Karpas-422 (cell line): ENCODE results near the gene PFN2. TPM values are rescaled to one million over a fixed set of nuclear protein-coding genes. Genes with fewer than 3 reads are reported as not detected.

ENCODE experiments used
- DNase-seq: peaks from one replicate; pipeline ENCODE4 v3.0.0-alpha.2; 2015
- H2AFZ ChIP-seq: fragments of 200-600 bp; sonication (generic); 2 replicates; pipeline ENCODE4 v1.6.1; 2014; ENCODE audit warnings: antibody characterized with exemption, low read length, mixed read lengths
- H3K27ac ChIP-seq: fragments of 200-600 bp; sonication (generic); 2 replicates; pipeline ENCODE4 v1.5.1; 2014; ENCODE audit warnings: mild to moderate bottlenecking, low read length, moderate library complexity
- H3K27me3 ChIP-seq: fragments of 200-600 bp; sonication (generic); 2 replicates; pipeline ENCODE4 v1.6.1; 2014; ENCODE audit warnings: low read length, mixed read lengths
- H3K36me3 ChIP-seq: fragments of 200-600 bp; sonication (generic); 2 replicates; pipeline ENCODE4 v1.6.1; 2014; ENCODE audit warnings: low read length, mixed read lengths; ENCODE audit not compliant: insufficient read depth
- H3K4me1 ChIP-seq: fragments of 200-600 bp; sonication (generic); 2 replicates; pipeline ENCODE4 v1.6.1; 2014; ENCODE audit warnings: mild to moderate bottlenecking, low read length, mixed read lengths
- H3K4me2 ChIP-seq: fragments of 200-600 bp; sonication (generic); 2 replicates; pipeline ENCODE4 v1.6.1; 2014; ENCODE audit warnings: low read length, low read depth, mild to moderate bottlenecking; ENCODE audit not compliant: poor library complexity, severe bottlenecking
- H3K4me3 ChIP-seq: fragments of 200-600 bp; sonication (generic); 2 replicates; pipeline ENCODE4 v1.5.1; 2014; ENCODE audit warnings: mild to moderate bottlenecking, antibody characterized with exemption, low read length, mixed read lengths
- H3K79me2 ChIP-seq: fragments of 200-600 bp; sonication (generic); 2 replicates; pipeline ENCODE4 v1.6.1; 2014; ENCODE audit warnings: mild to moderate bottlenecking, low read length, mixed read lengths
- H3K9ac ChIP-seq: fragments of 200-600 bp; sonication (generic); 2 replicates; pipeline ENCODE4 v1.6.0; 2014; ENCODE audit warnings: low read length
- H3K9me2 ChIP-seq: fragments of 200-600 bp; sonication (generic), shearing (Covaris generic); replicated peaks from 2 replicates; pipeline ENCODE4 v1.6.0; 2014; ENCODE audit warnings: mild to moderate bottlenecking, low read length, moderate library complexity; ENCODE audit not compliant: insufficient read depth
- H3K9me3 ChIP-seq: fragments of 300-700, 200-600 bp; sonication (generic); 2 replicates; pipeline ENCODE4 v1.6.1; 2014; ENCODE audit warnings: low read length, mixed read lengths
- H4K20me1 ChIP-seq: fragments of 200-600 bp; sonication (generic); 2 replicates; pipeline ENCODE4 v1.6.1; 2014; ENCODE audit warnings: mild to moderate bottlenecking, antibody characterized with exemption, low read length, low read depth; ENCODE audit not compliant: insufficient read depth
- total RNA-seq: library from RNA; depleted of rRNA; stranded (reverse); fragments of >200 nt; shearing (Covaris generic); gene quantifications from 2 replicates; pipeline ENCODE4 v1.2.3, GENCODE V29; 2014; ENCODE audit warnings: low replicate concordance; rRNA removed

Gene PFN2
- total RNA-seq, result 90.2 and 137 TPM in 2 replicates

GRCh38 chr3:149970716-149971402 is at the start of gene PFN2:
Gene PFN2 (minus strand): TSS chr3:149970895. CDS start chr3:149970856, 39 bp downstream.
- Histone ChIP-seq H3K4me3 (peak within 1 kb of the TSS; percentile 71), H3K4me1 (peaks cover 48% of the 10 kb centered on the region), H3K27ac (peak within 1 kb of the TSS; percentile 58), H3K27me3 (no peaks in the 10 kb centered on the region), H4K20me1 (peaks cover 8% of the 10 kb centered on the region; the same call in 1 of the 2 replicates), H3K79me2 (peaks cover 42% of the 10 kb centered on the region), H3K4me2 (peak within 1 kb of the TSS; percentile 69), H2AFZ (no peak within 1 kb of the TSS), H3K9me3 (no peaks in the 10 kb centered on the region), H3K9ac (peak within 1 kb of the TSS; percentile 83), H3K9me2 (no peaks in the 10 kb centered on the region), H3K36me3 (peaks cover 7% of the 10 kb centered on the region; the same call in 1 of the 2 replicates)
- peak; percentile 75 for DNase-seq

- H3K27ac ChIP-seq, result no peak overlapping the region
- no peaks in the 10 kb centered on the region for H3K9me2 ChIP-seq
- H4K20me1 ChIP-seq, result no peaks in the 10 kb centered on the region
- H3K4me1 ChIP-seq, result peaks cover 13% of the 10 kb centered on the region
- no peaks in the 10 kb centered on the region for H3K9me3 ChIP-seq
- H3K36me3 ChIP-seq, result no peaks in the 10 kb centered on the region
- no peak overlapping the region for H2AFZ ChIP-seq
- H3K27me3 ChIP-seq, result no peaks in the 10 kb centered on the region
- H3K9ac ChIP-seq, result no peak overlapping the region
- no peak overlapping the region for H3K4me2 ChIP-seq
- no peak overlapping the region for H3K4me3 ChIP-seq
- no peak for DNase-seq
- no peaks in the 10 kb centered on the region for H3K79me2 ChIP-seq
These were observed 45.2 kb upstream of the PFN2 start for GRCh38 chr3:150015901-150016300.

- no peak for DNase-seq
- Histone ChIP-seq H4K20me1 (no peaks in the 10 kb centered on the region), H3K9ac (no peak overlapping the region)
These were observed 44.1 kb upstream of the PFN2 start for GRCh38 chr3:150014782-150015181.

GRCh38 chr3:150013801-150014200 is 43.1 kb upstream of the PFN2 start:
- no peaks in the 10 kb centered on the region for H3K36me3 ChIP-seq

More at GRCh38 chr3:150014782-150015181, 44.1 kb upstream of the PFN2 start:
- peaks cover 13% of the 10 kb centered on the region for H3K4me1 ChIP-seq
- H3K9me3 ChIP-seq, result no peaks in the 10 kb centered on the region
- no peaks in the 10 kb centered on the region for H3K9me2 ChIP-seq
- no peaks in the 10 kb centered on the region for H3K36me3 ChIP-seq
- H3K4me3 ChIP-seq, result no peak overlapping the region
- no peaks in the 10 kb centered on the region for H3K79me2 ChIP-seq
- no peak overlapping the region for H3K27ac ChIP-seq
- H2AFZ ChIP-seq, result no peak overlapping the region
- H3K4me2 ChIP-seq, result no peak overlapping the region
- H3K27me3 ChIP-seq, result no peaks in the 10 kb centered on the region

GRCh38 chr3:150006794-150007193 is 36.1 kb upstream of the PFN2 start:
- Histone ChIP-seq H3K27ac (no peak overlapping the region), H3K4me2 (no peak overlapping the region), H4K20me1 (no peaks in the 10 kb centered on the region), H3K9me2 (no peaks in the 10 kb centered on the region), H3K9ac (no peak overlapping the region), H3K79me2 (no peaks in the 10 kb centered on the region), H3K9me3 (no peaks in the 10 kb centered on the region), H3K4me1 (no peaks in the 10 kb centered on the region), H3K27me3 (no peaks in the 10 kb centered on the region), H3K4me3 (no peak overlapping the region), H2AFZ (no peak overlapping the region), H3K36me3 (no peaks in the 10 kb centered on the region)
- no peak for DNase-seq

More at GRCh38 chr3:150013801-150014200, 43.1 kb upstream of the PFN2 start:
- Histone ChIP-seq H3K27ac (no peak overlapping the region), H3K9me2 (no peaks in the 10 kb centered on the region), H4K20me1 (no peaks in the 10 kb centered on the region), H3K9ac (no peak overlapping the region), H3K4me2 (no peak overlapping the region), H3K27me3 (no peaks in the 10 kb centered on the region), H3K4me3 (no peak overlapping the region), H3K9me3 (no peaks in the 10 kb centered on the region), H2AFZ (no peak overlapping the region), H3K79me2 (no peaks in the 10 kb centered on the region), H3K4me1 (peaks cover 10% of the 10 kb centered on the region)
- DNase-seq, result no peak

- H3K9me3 ChIP-seq, result no peaks in the 10 kb centered on the region
- no peaks in the 10 kb centered on the region for H3K36me3 ChIP-seq
- no peak for DNase-seq
- H3K4me1 ChIP-seq, result no peaks in the 10 kb centered on the region
- H3K9ac ChIP-seq, result no peak overlapping the region
- no peak overlapping the region for H3K4me2 ChIP-seq
- H3K27me3 ChIP-seq, result no peaks in the 10 kb centered on the region
- no peak overlapping the region for H2AFZ ChIP-seq
- H3K4me3 ChIP-seq, result no peak overlapping the region
- no peaks in the 10 kb centered on the region for H4K20me1 ChIP-seq
- no peaks in the 10 kb centered on the region for H3K9me2 ChIP-seq
- H3K27ac ChIP-seq, result no peak overlapping the region
- H3K79me2 ChIP-seq, result no peaks in the 10 kb centered on the region
These were observed 34.8 kb upstream of the PFN2 start for GRCh38 chr3:150005243-150006112.

- no peaks in the 10 kb centered on the region for H3K36me3 ChIP-seq
- H3K9ac ChIP-seq, result no peak overlapping the region
- H3K27ac ChIP-seq, result no peak overlapping the region
- H3K79me2 ChIP-seq, result no peaks in the 10 kb centered on the region
- no peak overlapping the region for H2AFZ ChIP-seq
- no peak overlapping the region for H3K4me2 ChIP-seq
- no peaks in the 10 kb centered on the region for H3K4me1 ChIP-seq
- DNase-seq, result no peak
- H3K9me3 ChIP-seq, result peaks cover 1% of the 10 kb centered on the region; the same call in 1 of the 2 replicates
- no peaks in the 10 kb centered on the region for H3K27me3 ChIP-seq
- H4K20me1 ChIP-seq, result no peaks in the 10 kb centered on the region
- H3K9me2 ChIP-seq, result no peaks in the 10 kb centered on the region
- H3K4me3 ChIP-seq, result no peak overlapping the region
These were observed 29.9 kb upstream of the PFN2 start for GRCh38 chr3:150000641-150001040.

GRCh38 chr3:149999421-149999820 is 28.7 kb upstream of the PFN2 start:
- Histone ChIP-seq H3K27me3 (no peaks in the 10 kb centered on the region), H4K20me1 (no peaks in the 10 kb centered on the region), H3K4me3 (no peak overlapping the region), H3K9ac (no peak overlapping the region), H2AFZ (no peak overlapping the region), H3K27ac (no peak overlapping the region), H3K4me2 (no peak overlapping the region), H3K9me3 (peaks cover 8% of the 10 kb centered on the region; the same call in 1 of the 2 replicates), H3K79me2 (no peaks in the 10 kb centered on the region), H3K36me3 (no peaks in the 10 kb centered on the region), H3K9me2 (no peaks in the 10 kb centered on the region), H3K4me1 (no peaks in the 10 kb centered on the region)
- no peak for DNase-seq
